ENCODE results near the gene LTBR. TPM values are rescaled to one million over a fixed set of nuclear protein-coding genes. Genes with fewer than 3 reads are reported as not detected.
"Not testable (repeated sequence)": the region's sequence is repeated elsewhere in the genome, so short reads cannot be mapped to it uniquely, and the experiment has no call there.

LTBR gene
- total and polyA plus RNA-seq, 2 donors (not counting 3 experiments of a cell fraction or from before 2014, with no cell fraction given): 70.7 to 102 TPM

GRCh38 chr12:6337958-6338433 lies 46.0 kb upstream of the LTBR start:
- peak; percentile 36 for DNase-seq (ENCODE audit: low read depth, low spot score)
- FAIRE-seq: no peak

GRCh38 chr12:6338536-6338935 lies 45.4 kb upstream of the LTBR start:
- not testable (repeated sequence) for H4K20me1 ChIP-seq (replicated peaks; ENCODE audit: control insufficient read depth, extremely low read depth, insufficient read depth, low read length); H3K9ac ChIP-seq (replicated peaks; ENCODE audit: extremely low read depth, insufficient read depth, low read length)
- POLR2A ChIA-PET: interaction anchor here (0.6 to 1.5 kb wide), 2 partner anchors 15 to 26 kb away, joined by 4 to 6 read pairs; no protein-coding TSS in a partner anchor

More at GRCh38 chr12:6337958-6338433, 46.0 kb upstream of the LTBR start:
- Histone ChIP-seq H3K4me3 (replicated peaks in 1 of 3; ENCODE audit: insufficient read depth in 1 of 3, low read depth in 1 of 3, low read length in 3 of 3) (no peak overlapping the region), H4K20me1 (replicated peaks; ENCODE audit: control insufficient read depth, extremely low read depth, insufficient read depth, low read length) (no peaks in the 10 kb centered on the region), H3K27ac (ENCODE audit: insufficient read depth, low read depth, low read length) (peak overlapping the region; percentile 92), H3K9ac (replicated peaks; ENCODE audit: extremely low read depth, insufficient read depth, low read length) (no peak overlapping the region), H3K4me1 (ENCODE audit: control insufficient read depth, extremely low read depth, insufficient read depth, low read length) (peaks cover 59% of the 10 kb centered on the region), H2AFZ (ENCODE audit: low read depth, low read length) (no peak overlapping the region), H3K79me2 (ENCODE audit: control insufficient read depth, insufficient read depth, low read length) (peaks cover 78% of the 10 kb centered on the region), H3K36me3 (ENCODE audit: control insufficient read depth in 2 of 2, extremely low read depth in 1 of 2, insufficient read depth in 2 of 2, low read length in 2 of 2) (peaks cover 5 to 12% of the 10 kb centered on the region in 2 experiments), H3K9me1 (replicated peaks; ENCODE audit: control insufficient read depth, extremely low read depth, insufficient read depth, low read length) (no peaks in the 10 kb centered on the region), H3K9me3 (replicated peaks; ENCODE audit: control insufficient read depth, insufficient read depth, low read length) (no peaks in the 10 kb centered on the region), H3K27me3 (ENCODE audit: control insufficient read depth in 2 of 2, insufficient read depth in 2 of 2, low read length in 2 of 2) (no peaks in the 10 kb centered on the region), H3K4me2 (ENCODE audit: insufficient read depth, low read length) (peak overlapping the region; percentile 91)
- intact Hi-C loops (cut with micrococcal nuclease): loop anchor here (2.0 to 5.0 kb wide), 2 partner anchors 25 to 129 kb away; no protein-coding TSS in a partner anchor
- TF ChIP-seq MYC (IDR thresholded peaks at IDR 0.05; ENCODE audit: low read depth, low read length) (no peak), POLR2AphosphoS5 (IDR thresholded peaks at IDR 0.05; ENCODE audit: insufficient read depth, low read depth, low read length) (no peak), POLR2A (IDR thresholded peaks at IDR 0.05; ENCODE audit: low read depth, low read length) (no peak), JUN (IDR thresholded peaks at IDR 0.05; ENCODE audit: borderline replicate concordance, insufficient read depth, insufficient read length, low read depth) (no peak), FOS (IDR thresholded peaks at IDR 0.05; ENCODE audit: borderline replicate concordance, insufficient read depth, low read length) (no peak), EZH2 (IDR thresholded peaks at IDR 0.05; ENCODE audit: borderline replicate concordance, low read depth, low read length, severe bottlenecking) (no peak), GATA2 (IDR thresholded peaks at IDR 0.05; ENCODE audit: insufficient read depth, insufficient read length, low read depth, low read length) (no peak), CTCF (IDR thresholded peaks at IDR 0.05; ENCODE audit: extremely low read depth in 1 of 2, insufficient read depth in 1 of 2, low read depth in 1 of 2, low read length in 2 of 2) (no peak), MAX (IDR thresholded peaks at IDR 0.05; ENCODE audit: insufficient read depth, insufficient read length) (no peak)
- dilution Hi-C loops (cut with MboI; ENCODE audit: extremely low pct_ligation_motif_present, low sequenced_read_pairs): no loop called here
- BruUV-seq (replicated peaks): no TSS peak
- ChIA-PET CTCF (interaction anchor here (2.1 to 4.5 kb wide), 6 partner anchors 9 to 127 kb away, joined by 11 to 58 read pairs (median 28); partner anchors contain the start of genes LTBR and SCNN1A), POLR2A (no interaction called here)

More at GRCh38 chr12:6338536-6338935, 45.4 kb upstream of the LTBR start:
- H3K4me1 ChIP-seq (ENCODE audit: control insufficient read depth, extremely low read depth, insufficient read depth, low read length): peaks cover 57% of the 10 kb centered on the region
- H3K27me3 ChIP-seq (ENCODE audit: control insufficient read depth in 2 of 2, insufficient read depth in 2 of 2, low read length in 2 of 2); H3K9me1 ChIP-seq (replicated peaks; ENCODE audit: control insufficient read depth, extremely low read depth, insufficient read depth, low read length); DNase-seq (ENCODE audit: low read depth, low spot score); H3K27ac ChIP-seq (ENCODE audit: insufficient read depth, low read depth, low read length); FAIRE-seq; H3K36me3 ChIP-seq (ENCODE audit: control insufficient read depth in 2 of 2, extremely low read depth in 1 of 2, insufficient read depth in 2 of 2, low read length in 2 of 2); dilution Hi-C loops (cut with MboI; ENCODE audit: extremely low pct_ligation_motif_present, low sequenced_read_pairs); BruUV-seq (replicated peaks); H3K4me3 ChIP-seq (replicated peaks in 1 of 3; ENCODE audit: insufficient read depth in 1 of 3, low read depth in 1 of 3, low read length in 3 of 3); H2AFZ ChIP-seq (ENCODE audit: low read depth, low read length); H3K9me3 ChIP-seq (replicated peaks; ENCODE audit: control insufficient read depth, insufficient read depth, low read length): not testable (repeated sequence)
- peak overlapping the region; percentile 91 for H3K4me2 ChIP-seq (ENCODE audit: insufficient read depth, low read length)
- peaks cover 74% of the 10 kb centered on the region for H3K79me2 ChIP-seq (ENCODE audit: control insufficient read depth, insufficient read depth, low read length)
- CTCF ChIA-PET: interaction anchor here (1.1 to 4.5 kb wide), 7 partner anchors 11 to 127 kb away, joined by 4 to 26 read pairs (median 11); partner anchors contain the start of gene LTBR
- intact Hi-C loops (cut with micrococcal nuclease): loop anchor here (5.0 kb wide), 1 partner anchor 129 kb away; no protein-coding TSS in a partner anchor

Measured in endothelial cell of umbilical vein (primary cell).